Progenitor cell of endocrine pancreas (in vitro differentiated cells): Measurements from ENCODE around the gene FAM9C. TPM values are rescaled to one million over a fixed set of nuclear protein-coding genes. Genes with fewer than 3 reads are reported as not detected.

Source experiments
- DNase-seq: peaks from one replicate; pipeline ENCODE4 v3.0.0; 2021; ENCODE audit warnings: low spot score; ENCODE audit not compliant: unreplicated experiment
- H3K27ac Mint-ChIP-seq: 2 replicates; pipeline ENCODE4 v1.8.0; 2021; ENCODE audit warnings: mild to moderate bottlenecking, moderate library complexity, mixed read lengths
- H3K27me3 Mint-ChIP-seq: 2 replicates; pipeline ENCODE4 v1.8.0; 2021; ENCODE audit warnings: mixed read lengths
- H3K36me3 Mint-ChIP-seq: 2 replicates; pipeline ENCODE4 v1.8.0; 2022; ENCODE audit warnings: mixed read lengths; ENCODE audit not compliant: insufficient read depth
- H3K4me1 Mint-ChIP-seq: 2 replicates; pipeline ENCODE4 v1.8.0; 2021; ENCODE audit warnings: low read depth, mixed read lengths
- H3K4me3 Mint-ChIP-seq: 2 replicates; pipeline ENCODE4 v1.8.0; 2021; ENCODE audit warnings: low read depth, mild to moderate bottlenecking, moderate library complexity, mixed read lengths
- H3K9me3 Mint-ChIP-seq: 2 replicates; pipeline ENCODE4 v1.8.0; 2021; ENCODE audit warnings: low read depth, mixed read lengths
- CTCF ChIP-seq: fragments of 200-600 bp; sonication (generic); IDR thresholded peaks from one replicate; pipeline ENCODE4 v1.5.0; 2021; ENCODE audit warnings: antibody characterized with exemption, mild to moderate bottlenecking; ENCODE audit not compliant: unreplicated experiment
- total RNA-seq: library from RNA; stranded (reverse); gene quantifications from 2 replicates; pipeline ENCODE4 v1.2.1, GENCODE V29; 2021

FAM9C gene
- total RNA-seq, 1 donor from 2014 or later = not detected

GRCh38 chrX:13078739-13079444 lies 34.5 kb upstream of the FAM9C start:
- Mint-ChIP-seq H3K27ac (peak overlapping the region; percentile 37), H3K9me3 (peaks cover 19% of the 10 kb centered on the region), H3K27me3 (no peaks in the 10 kb centered on the region), H3K36me3 (no peaks in the 10 kb centered on the region), H3K4me1 (peaks cover 3% of the 10 kb centered on the region), H3K4me3 (no peak overlapping the region)
- TF ChIP-seq CTCF = no peak
- DNase-seq = no peak

- peaks cover 3% of the 10 kb centered on the region for H3K4me1 Mint-ChIP-seq
- no peak overlapping the region for H3K4me3 Mint-ChIP-seq
- H3K9me3 Mint-ChIP-seq = peaks cover 23% of the 10 kb centered on the region
- no peaks in the 10 kb centered on the region for H3K36me3 Mint-ChIP-seq
- DNase-seq = no peak
- no peaks in the 10 kb centered on the region for H3K27me3 Mint-ChIP-seq
- no peak for TF ChIP-seq CTCF
- H3K27ac Mint-ChIP-seq = no peak overlapping the region
Observed at GRCh38 chrX:13077168-13077567, 32.7 kb upstream of the FAM9C start.

GRCh38 chrX:13076176-13076961 lies 31.9 kb upstream of the FAM9C start:
- Mint-ChIP-seq H3K4me3 (no peak overlapping the region), H3K36me3 (no peaks in the 10 kb centered on the region), H3K27ac (no peak overlapping the region), H3K27me3 (no peaks in the 10 kb centered on the region), H3K9me3 (peaks cover 27% of the 10 kb centered on the region), H3K4me1 (peaks cover 1% of the 10 kb centered on the region)
- DNase-seq = no peak
- no peak for TF ChIP-seq CTCF

GRCh38 chrX:13074297-13075262 lies 30.2 kb upstream of the FAM9C start:
- Mint-ChIP-seq H3K4me1 (peaks cover 1% of the 10 kb centered on the region), H3K27ac (no peak overlapping the region), H3K36me3 (no peaks in the 10 kb centered on the region), H3K9me3 (peaks cover 30% of the 10 kb centered on the region), H3K27me3 (no peaks in the 10 kb centered on the region), H3K4me3 (no peak overlapping the region)
- TF ChIP-seq CTCF = no peak
- DNase-seq = no peak
